LoVo (cell line): ENCODE measurements around the gene CERS6.
"Not testable (repeated sequence)": the region's sequence is repeated elsewhere in the genome, so short reads cannot be mapped to it uniquely, and the experiment has no call there.

ENCODE experiments used
- DNase-seq: peaks from one replicate; pipeline ENCODE4 v3.0.0-alpha.2; 2016; ENCODE audit warnings: low spot score

Gene CERS6

GRCh38 chr2:168642873-168643272, 186.8 kb downstream of the CERS6 start:
- no peak for DNase-seq

- DNase-seq, result no peak
Observed at GRCh38 chr2:168643979-168644378, 187.9 kb downstream of the CERS6 start.

- no peak for DNase-seq
Observed at GRCh38 chr2:168645696-168646338, 189.7 kb downstream of the CERS6 start.

- DNase-seq, result no peak
Observed at GRCh38 chr2:168649105-168649504, 193.0 kb downstream of the CERS6 start.

GRCh38 chr2:168649562-168649961, 193.5 kb downstream of the CERS6 start:
- DNase-seq, result no peak

GRCh38 chr2:168650139-168650538, 194.1 kb downstream of the CERS6 start:
- no peak for DNase-seq

- no peak for DNase-seq
Observed at GRCh38 chr2:168650781-168651180, 194.7 kb downstream of the CERS6 start.

GRCh38 chr2:168652997-168653921, 197.2 kb downstream of the CERS6 start:
- no peak for DNase-seq

GRCh38 chr2:168654705-168655104, 198.6 kb downstream of the CERS6 start:
- DNase-seq, result no peak

- DNase-seq, result no peak
Observed at GRCh38 chr2:168655207-168655606, 199.1 kb downstream of the CERS6 start.

GRCh38 chr2:168657378-168657777, 201.3 kb downstream of the CERS6 start:
- DNase-seq, result not testable (repeated sequence)

GRCh38 chr2:168658706-168659105, 202.6 kb downstream of the CERS6 start:
- DNase-seq, result no peak

GRCh38 chr2:168660870-168661862, 205.1 kb downstream of the CERS6 start:
- DNase-seq, result no peak

- DNase-seq, result no peak
Observed at GRCh38 chr2:168661863-168662256, 205.8 kb downstream of the CERS6 start.

GRCh38 chr2:168662651-168663208, 206.7 kb downstream of the CERS6 start:
- DNase-seq, result no peak

- no peak for DNase-seq
Observed at GRCh38 chr2:168663993-168664392, 207.9 kb downstream of the CERS6 start.

GRCh38 chr2:168664715-168665114, 208.6 kb downstream of the CERS6 start:
- DNase-seq, result not testable (repeated sequence)

GRCh38 chr2:168666339-168666738, 210.3 kb downstream of the CERS6 start:
- DNase-seq, result no peak

- DNase-seq, result no peak
Observed at GRCh38 chr2:168667156-168667555, 211.1 kb downstream of the CERS6 start.

GRCh38 chr2:168669151-168669550, 213.1 kb downstream of the CERS6 start:
- no peak for DNase-seq

GRCh38 chr2:168670478-168670877, 214.4 kb downstream of the CERS6 start:
- no peak for DNase-seq

GRCh38 chr2:168671932-168672331, 215.9 kb downstream of the CERS6 start:
- DNase-seq, result no peak
